ENCODE results near the gene GARS1. TPM values are rescaled to one million over a fixed set of nuclear protein-coding genes. Genes with fewer than 3 reads are reported as not detected.

Gene GARS1
- total RNA-seq, 4 donors from 2014 or later: 79.2 to 125 (median 97.3) TPM

DNA sequence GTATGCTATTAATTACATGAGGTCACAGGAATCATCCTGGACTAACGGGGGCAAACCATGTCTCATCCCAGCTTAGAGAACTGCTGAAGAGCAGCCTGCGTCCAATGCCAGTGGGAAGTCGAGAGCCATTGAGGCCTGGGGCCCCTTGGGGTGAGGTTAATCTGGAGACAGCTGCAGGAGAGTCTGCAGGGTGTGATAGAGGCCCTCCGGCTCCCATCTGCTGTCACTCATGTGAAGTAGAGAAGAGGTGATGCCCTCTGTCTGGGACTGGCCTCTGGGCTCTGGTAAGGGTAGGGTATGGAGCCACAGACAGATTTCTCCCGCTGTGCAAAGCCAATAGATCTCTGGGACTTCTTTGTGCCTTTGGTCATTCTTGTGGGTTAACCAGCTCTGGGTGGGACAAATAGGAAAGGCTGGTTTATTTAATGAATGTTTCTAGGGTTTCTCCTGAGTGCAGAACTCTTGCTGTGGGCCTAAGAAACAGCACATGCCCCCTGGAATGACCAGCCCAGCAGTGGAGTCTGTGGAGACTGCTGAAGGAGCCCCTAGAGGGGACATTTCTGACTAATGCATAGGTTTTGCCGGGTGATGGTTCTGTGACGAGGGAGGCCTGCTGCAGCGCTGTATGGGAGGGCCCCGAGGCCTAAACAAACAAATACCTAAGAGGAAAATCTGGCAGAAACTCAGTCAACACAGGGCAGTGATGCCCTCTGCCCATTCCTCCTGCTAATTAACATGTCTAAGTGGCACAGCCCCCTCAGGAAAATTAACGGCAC, 53.1 kb downstream of the GARS1 start:
- intact Hi-C loops (cut with DNase I): no loop called here
- Histone ChIP-seq H3K27me3 (no peaks in the 10 kb centered on the region), H3K4me1 (peaks cover 0 to 6% (median 0%) of the 10 kb centered on the region in 3 donors), H3K9me3 (no peaks in the 10 kb centered on the region), H3K27ac (no peak overlapping the region), H3K36me3 (peaks cover 0 to 13% (median 0%) of the 10 kb centered on the region in 3 donors), H3K4me3 (no peak overlapping the region)
- 74 to 81% methylated on average over 9 to 10 of the region's 10 CpGs for WGBS, 2 donors
- TF ChIP-seq, protein P1, sequence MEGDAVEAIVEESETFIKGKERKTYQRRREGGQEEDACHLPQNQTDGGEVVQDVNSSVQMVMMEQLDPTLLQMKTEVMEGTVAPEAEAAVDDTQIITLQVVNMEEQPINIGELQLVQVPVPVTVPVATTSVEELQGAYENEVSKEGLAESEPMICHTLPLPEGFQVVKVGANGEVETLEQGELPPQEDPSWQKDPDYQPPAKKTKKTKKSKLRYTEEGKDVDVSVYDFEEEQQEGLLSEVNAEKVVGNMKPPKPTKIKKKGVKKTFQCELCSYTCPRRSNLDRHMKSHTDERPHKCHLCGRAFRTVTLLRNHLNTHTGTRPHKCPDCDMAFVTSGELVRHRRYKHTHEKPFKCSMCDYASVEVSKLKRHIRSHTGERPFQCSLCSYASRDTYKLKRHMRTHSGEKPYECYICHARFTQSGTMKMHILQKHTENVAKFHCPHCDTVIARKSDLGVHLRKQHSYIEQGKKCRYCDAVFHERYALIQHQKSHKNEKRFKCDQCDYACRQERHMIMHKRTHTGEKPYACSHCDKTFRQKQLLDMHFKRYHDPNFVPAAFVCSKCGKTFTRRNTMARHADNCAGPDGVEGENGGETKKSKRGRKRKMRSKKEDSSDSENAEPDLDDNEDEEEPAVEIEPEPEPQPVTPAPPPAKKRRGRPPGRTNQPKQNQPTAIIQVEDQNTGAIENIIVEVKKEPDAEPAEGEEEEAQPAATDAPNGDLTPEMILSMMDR (IDR thresholded peaks at IDR 0.05): no peak
- no peak for TF ChIP-seq POLR2A (IDR thresholded peaks at IDR 0.05)
- no peak for DNase-seq

DNA sequence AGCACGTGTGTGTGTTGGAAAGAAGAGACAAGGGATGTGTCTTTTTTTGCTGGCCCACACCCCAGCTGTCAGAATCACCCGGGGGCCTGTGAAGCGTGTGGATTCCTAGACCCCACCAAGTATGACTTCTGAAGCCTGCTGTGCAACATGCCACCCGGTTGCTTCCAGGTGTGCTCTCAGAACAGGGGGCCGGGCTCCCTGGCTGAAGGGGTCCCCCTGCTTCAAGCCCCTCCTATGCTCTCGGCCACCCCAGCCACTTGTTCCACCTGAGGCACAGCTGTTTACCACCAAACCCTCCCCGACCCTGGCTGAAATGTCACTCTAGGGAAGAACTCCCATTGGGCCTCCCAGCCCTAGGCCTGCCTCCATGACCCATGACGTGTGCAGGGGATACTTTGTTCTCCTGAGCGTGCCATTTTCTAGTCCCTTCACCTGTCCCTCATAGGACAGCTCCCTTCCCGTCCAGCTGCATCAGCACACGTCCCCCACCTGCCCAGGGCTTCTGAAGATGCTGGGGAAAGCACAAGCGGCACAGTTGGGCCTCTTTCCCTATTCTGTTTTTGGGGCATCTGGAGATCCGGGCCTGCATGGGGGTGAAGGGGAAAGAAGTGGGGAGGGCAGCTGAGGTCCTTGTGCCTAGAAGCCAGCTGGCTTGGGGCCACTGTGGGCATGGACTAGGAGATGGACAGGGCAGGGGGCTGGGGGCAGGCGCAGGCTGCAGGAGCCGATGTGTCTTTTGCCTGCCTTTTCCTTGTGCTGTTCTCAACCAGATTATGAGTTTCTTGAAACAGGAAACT, 54.3 kb downstream of the GARS1 start:
- Histone ChIP-seq H3K4me1 (peaks cover 0 to 6% (median 0%) of the 10 kb centered on the region in 3 donors), H3K9me3 (no peaks in the 10 kb centered on the region), H3K27me3 (no peaks in the 10 kb centered on the region), H3K4me3 (no peak overlapping the region), H3K36me3 (peaks cover 0 to 13% (median 0%) of the 10 kb centered on the region in 3 donors), H3K27ac (no peak overlapping the region)
- TF ChIP-seq, protein P1 (IDR thresholded peaks at IDR 0.05): no peak
- no peak for TF ChIP-seq POLR2A (IDR thresholded peaks at IDR 0.05)
- 95% methylated on average over 6 to 8 of the region's 15 CpGs for WGBS, 2 donors
- intact Hi-C loops (cut with DNase I): no loop called here
- DNase-seq: no peak

DNA sequence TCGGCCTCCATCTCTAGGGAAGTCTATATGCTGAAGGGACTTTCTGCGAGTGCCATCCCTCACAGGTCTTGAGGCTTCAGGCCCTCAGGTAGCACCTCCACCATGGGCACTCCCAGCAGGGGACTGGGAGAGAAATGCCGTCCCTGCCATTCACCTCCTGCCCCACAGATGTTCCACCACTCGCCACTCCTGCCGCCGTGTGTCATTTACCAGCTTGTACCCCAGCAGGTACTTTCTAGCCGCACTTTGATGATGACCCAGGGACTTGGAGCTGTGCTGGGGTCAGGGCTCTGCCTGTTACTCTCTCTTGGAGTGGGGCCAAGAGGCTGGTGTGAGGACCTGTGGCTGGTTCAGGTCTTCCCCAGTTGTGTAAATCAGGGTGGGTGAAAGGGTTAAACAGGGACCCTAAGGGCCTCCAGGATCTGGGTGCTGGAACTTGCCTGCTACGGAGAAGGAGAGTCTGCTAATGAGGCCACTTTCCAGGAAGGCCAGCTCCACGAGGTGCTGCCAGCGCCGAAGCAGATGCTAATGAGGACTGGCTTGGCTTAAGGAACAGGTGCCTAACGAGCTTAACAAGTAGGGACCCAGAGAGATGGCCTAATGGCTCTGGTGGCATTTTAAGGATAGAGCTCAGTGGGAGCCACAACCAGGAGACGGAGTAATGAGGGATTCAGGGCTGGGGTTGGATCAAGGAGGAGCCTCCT, 55.2 kb downstream of the GARS1 start:
- no peak overlapping the region for H3K4me3 ChIP-seq
- peaks cover 0 to 10% (median 0%) of the 10 kb centered on the region in 3 donors for H3K36me3 ChIP-seq
- no peak for DNase-seq
- 80 to 87% methylated on average over 2 to 9 of the region's 13 CpGs for WGBS, 2 donors
- no peaks in the 10 kb centered on the region for H3K27me3 ChIP-seq
- H3K27ac ChIP-seq: no peak overlapping the region
- H3K9me3 ChIP-seq: no peaks in the 10 kb centered on the region
- peaks cover 0 to 3% (median 0%) of the 10 kb centered on the region in 3 donors for H3K4me1 ChIP-seq
- TF ChIP-seq, protein P1 (IDR thresholded peaks at IDR 0.05): no peak
- TF ChIP-seq POLR2A (IDR thresholded peaks at IDR 0.05): no peak
- intact Hi-C loops (cut with DNase I): no loop called here

DNA sequence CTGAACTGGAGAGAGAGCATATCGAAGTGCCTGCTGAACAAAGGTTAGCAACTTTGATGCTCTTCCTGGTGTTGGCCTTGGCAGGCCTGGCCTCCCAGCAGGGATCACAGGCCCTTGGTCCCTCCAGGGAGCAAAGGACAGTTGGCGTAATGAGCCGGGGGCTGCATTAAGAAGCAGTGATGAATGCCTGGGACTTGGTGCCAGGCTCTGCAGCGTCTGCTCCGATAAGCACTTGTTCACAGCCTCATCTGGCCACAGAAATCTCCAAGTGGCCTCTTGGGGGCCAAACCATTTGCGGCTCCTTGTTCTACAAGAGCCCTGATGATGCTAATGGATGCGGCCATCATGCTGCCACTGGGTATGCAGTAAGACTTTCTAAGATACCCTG, 55.7 kb downstream of the GARS1 start:
- DNase-seq: no peak

More for the DNA sequence above, 55.7 kb downstream of the GARS1 start:
- Histone ChIP-seq H3K9me3 (no peaks in the 10 kb centered on the region), H3K36me3 (peaks cover 0 to 5% (median 0%) of the 10 kb centered on the region in 3 donors), H3K27me3 (no peaks in the 10 kb centered on the region), H3K4me3 (no peak overlapping the region), H3K27ac (no peak overlapping the region), H3K4me1 (no peaks in the 10 kb centered on the region)
- TF ChIP-seq, protein P1 (IDR thresholded peaks at IDR 0.05): no peak
- no peak for TF ChIP-seq POLR2A (IDR thresholded peaks at IDR 0.05)
- intact Hi-C loops (cut with DNase I): no loop called here
- WGBS, 2 donors: 90 to 91% methylated on average over 7 of the region's 7 CpGs
